ENCODE measurements around the gene SH3RF3.

The SH3RF3 gene

DNA sequence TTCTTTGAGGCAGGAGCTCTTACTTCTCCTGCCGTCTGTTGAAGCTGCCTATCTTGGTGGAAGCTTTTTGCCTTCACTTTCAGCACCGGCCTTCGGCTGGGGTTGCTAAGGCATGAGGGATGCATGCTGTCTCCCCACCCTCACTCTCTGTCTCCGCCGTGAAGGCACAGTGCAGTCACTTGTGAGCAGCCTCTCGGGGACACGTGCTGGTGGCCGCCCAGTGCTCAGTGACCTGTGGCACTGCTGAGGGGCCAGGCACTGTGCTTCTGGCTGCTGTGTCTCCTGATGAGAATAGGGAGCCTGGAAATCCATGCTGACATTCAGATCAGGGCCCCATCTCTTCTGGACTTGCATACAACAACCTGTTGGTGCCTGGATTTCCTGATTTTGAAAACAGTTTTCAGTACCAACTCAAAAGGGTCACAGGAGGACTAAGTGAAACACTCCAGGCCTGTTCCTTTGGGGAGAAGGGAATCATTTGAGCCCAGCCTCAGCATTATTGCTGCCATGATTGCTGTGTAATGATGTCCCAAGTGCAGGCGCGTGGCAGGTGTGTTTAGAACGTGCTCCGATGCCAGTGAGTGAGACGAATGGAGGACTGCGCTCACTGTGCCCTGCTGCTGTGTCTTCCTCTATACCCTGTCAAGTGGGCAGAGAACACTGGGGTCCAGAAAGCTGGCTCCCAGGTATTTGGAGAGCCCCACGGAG lies 266.6 kb downstream of the SH3RF3 start:
- H3K4me3 ChIP-seq (ENCODE audit: low read depth, low read length), result no peak overlapping the region
- CTCF ChIA-PET, result interaction anchor here (0.8 kb wide), 1 partner anchor 25 kb away, joined by 3 read pairs; no protein-coding TSS in a partner anchor
- TF ChIP-seq, protein P1, sequence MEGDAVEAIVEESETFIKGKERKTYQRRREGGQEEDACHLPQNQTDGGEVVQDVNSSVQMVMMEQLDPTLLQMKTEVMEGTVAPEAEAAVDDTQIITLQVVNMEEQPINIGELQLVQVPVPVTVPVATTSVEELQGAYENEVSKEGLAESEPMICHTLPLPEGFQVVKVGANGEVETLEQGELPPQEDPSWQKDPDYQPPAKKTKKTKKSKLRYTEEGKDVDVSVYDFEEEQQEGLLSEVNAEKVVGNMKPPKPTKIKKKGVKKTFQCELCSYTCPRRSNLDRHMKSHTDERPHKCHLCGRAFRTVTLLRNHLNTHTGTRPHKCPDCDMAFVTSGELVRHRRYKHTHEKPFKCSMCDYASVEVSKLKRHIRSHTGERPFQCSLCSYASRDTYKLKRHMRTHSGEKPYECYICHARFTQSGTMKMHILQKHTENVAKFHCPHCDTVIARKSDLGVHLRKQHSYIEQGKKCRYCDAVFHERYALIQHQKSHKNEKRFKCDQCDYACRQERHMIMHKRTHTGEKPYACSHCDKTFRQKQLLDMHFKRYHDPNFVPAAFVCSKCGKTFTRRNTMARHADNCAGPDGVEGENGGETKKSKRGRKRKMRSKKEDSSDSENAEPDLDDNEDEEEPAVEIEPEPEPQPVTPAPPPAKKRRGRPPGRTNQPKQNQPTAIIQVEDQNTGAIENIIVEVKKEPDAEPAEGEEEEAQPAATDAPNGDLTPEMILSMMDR (IDR thresholded peaks at IDR 0.05; ENCODE audit: insufficient read depth, low read length, missing control alignments), result no peak
- POLR2A ChIA-PET, result no interaction called here
- no peak for DNase-seq (ENCODE audit: low read depth, low spot score)

DNA sequence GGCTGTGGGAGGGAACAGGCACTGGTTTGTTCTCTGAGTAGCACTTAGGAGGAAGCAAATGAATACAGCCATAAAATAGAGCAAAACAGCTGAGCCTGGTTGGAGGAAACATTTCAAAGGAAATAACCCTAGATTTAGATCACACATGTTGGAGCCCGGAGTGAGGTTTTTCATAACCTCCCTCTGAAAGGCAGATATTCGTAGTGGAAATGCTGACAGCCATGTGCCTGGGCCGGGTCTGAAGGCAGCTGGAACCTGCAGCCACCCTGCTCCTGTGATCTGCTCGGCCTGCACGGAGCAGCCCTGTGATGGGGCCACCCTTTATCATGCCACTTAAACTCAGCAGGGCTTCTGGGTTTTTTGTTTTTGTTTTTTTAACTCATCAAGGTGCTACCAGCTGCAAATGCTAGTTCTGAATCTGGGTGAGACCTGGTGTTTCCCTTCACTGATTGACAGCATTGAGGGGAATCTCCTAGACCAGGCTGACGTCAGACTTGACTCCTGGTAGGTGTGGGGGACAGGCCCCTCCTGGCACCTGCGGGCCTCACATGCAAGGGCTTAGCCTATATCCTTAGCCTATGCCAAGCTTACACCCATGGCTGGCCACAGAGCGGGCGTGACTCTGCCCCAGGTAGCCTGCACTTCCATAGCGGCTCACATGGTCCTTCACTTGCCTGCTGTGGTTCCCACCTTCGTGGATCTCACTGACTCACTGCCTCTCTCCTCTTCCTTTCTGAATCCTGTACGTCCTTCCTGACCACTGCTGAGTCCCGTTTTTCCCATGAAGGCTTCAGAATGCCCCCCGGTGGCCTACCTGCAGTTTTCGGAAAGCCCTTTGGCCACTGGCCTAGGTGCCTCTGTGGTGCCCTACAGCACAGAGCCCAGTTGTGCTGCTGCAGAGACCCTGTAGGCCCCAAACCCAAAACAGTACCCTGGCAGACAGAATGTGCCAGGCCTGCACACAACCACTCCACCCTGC lies 267.5 kb downstream of the SH3RF3 start:
- ChIA-PET POLR2A (no interaction called here), CTCF (interaction anchor here (0.7 to 0.8 kb wide), 2 partner anchors 12 to 26 kb away, joined by 3 read pairs; no protein-coding TSS in a partner anchor)
- H3K4me3 ChIP-seq (ENCODE audit: low read depth, low read length), result no peak overlapping the region
- no peak for DNase-seq (ENCODE audit: low read depth, low spot score)
- TF ChIP-seq, protein P1 (IDR thresholded peaks at IDR 0.05; ENCODE audit: insufficient read depth, low read length, missing control alignments), result no peak

DNA sequence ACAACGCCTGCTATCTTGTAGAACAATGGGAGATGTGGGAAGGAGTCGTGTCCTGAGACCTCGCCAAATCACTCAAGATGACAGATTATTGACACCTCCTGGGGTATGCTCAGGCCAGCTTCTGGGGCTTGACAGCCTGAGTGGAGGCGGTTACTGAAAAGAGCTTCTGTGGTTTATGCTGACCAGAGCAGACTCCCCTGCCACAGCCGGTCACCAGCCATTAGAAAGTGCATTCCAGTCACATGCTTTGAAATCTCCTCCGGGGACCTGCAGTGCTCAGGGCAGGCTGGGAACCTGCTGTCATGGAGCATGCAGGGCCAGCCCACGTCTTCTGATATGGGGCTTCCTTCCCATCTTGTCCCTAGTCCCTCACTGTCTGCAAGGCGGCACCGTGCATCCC lies 268.9 kb downstream of the SH3RF3 start:
- POLR2A ChIA-PET, result no interaction called here
- TF ChIP-seq, protein P1 (IDR thresholded peaks at IDR 0.05; ENCODE audit: insufficient read depth, low read length, missing control alignments), result no peak
- no peak overlapping the region for H3K4me3 ChIP-seq (ENCODE audit: low read depth, low read length)
- CTCF ChIA-PET, result no interaction called here
- DNase-seq (ENCODE audit: low read depth, low spot score), result no peak

DNA sequence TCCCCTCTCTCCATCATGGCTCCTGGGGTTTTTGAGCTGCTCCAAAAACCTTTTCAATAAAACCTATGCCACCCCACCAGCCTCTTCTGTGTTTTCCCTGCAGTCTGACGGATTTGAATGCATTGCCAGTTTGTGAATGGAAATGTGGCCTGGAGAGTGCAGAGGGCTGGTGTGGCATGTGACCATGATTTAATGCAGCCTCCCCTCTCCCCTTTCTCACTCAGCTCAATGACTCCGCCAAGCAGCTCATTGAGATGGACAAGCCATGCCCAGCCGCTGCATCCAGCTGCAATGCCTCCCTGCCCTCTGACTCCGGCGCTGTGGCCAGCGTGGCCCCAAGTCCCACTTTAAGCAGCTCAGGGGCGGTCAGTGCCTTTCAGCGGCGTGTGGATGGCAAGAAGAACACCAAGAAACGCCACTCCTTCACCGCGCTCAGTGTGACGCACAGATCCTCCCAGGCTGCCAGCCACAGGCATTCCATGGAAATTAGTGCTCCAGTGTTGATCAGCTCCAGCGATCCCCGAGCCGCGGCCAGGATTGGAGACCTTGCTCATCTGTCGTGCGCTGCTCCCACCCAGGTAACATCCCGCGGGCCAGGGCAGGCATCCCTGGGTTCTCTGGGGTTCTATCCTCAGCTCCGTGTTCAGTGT lies 269.5 kb downstream of the SH3RF3 start:
- CTCF ChIA-PET, result interaction anchor here (1.5 kb wide), 1 partner anchor 111 kb away, joined by 5 read pairs; no protein-coding TSS in a partner anchor
- H3K4me3 ChIP-seq (ENCODE audit: low read depth, low read length), result no peak overlapping the region
- TF ChIP-seq, protein P1 (IDR thresholded peaks at IDR 0.05; ENCODE audit: insufficient read depth, low read length, missing control alignments), result no peak
- DNase-seq (ENCODE audit: low read depth, low spot score), result no peak
- POLR2A ChIA-PET, result interaction anchor here (0.9 kb wide), 1 partner anchor 18 kb away, joined by 4 read pairs; no protein-coding TSS in a partner anchor

DNA sequence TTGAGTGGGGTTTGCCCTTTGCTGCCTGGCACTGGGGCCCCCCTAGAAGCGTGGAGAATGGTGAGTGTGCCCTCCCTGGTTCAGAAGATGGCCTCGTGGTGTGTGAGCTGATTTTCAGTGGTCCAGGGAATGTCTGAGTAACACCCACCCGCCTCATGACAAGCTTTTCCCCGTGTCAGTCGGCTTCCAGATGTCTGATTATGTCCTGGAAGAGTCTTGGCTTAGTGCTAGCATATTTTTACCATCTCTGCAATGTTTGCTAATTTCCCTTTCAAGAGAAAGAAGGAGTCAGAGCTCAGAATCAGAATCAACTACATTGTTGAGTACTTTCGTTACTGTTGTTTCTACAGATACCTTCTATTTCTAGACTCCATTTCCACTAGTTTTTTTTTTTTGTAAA lies 270.1 kb downstream of the SH3RF3 start:
- no peak overlapping the region for H3K4me3 ChIP-seq (ENCODE audit: low read depth, low read length)
- CTCF ChIA-PET, result interaction anchor here (1.5 kb wide), 1 partner anchor 111 kb away, joined by 5 read pairs; no protein-coding TSS in a partner anchor
- TF ChIP-seq, protein P1 (IDR thresholded peaks at IDR 0.05; ENCODE audit: insufficient read depth, low read length, missing control alignments), result no peak
- no peak for DNase-seq (ENCODE audit: low read depth, low spot score)
- POLR2A ChIA-PET, result interaction anchor here (0.9 kb wide), 1 partner anchor 18 kb away, joined by 4 read pairs; no protein-coding TSS in a partner anchor

Data from AG04449 (cell line).